HuH-7 (cell line): Measurements from ENCODE around the gene UBE2E3.
"Not testable (repeated sequence)": the region's sequence is repeated elsewhere in the genome, so short reads cannot be mapped to it uniquely, and the experiment has no call there.

Source experiments
- DNase-seq: peaks from one replicate; pipeline ENCODE4 v3.0.0; 2011; ENCODE audit warnings: low spot score

Gene UBE2E3

GRCh38 chr2:181025004-181025403 lies 44.6 kb downstream of the UBE2E3 start:
- no peak for DNase-seq

DNA sequence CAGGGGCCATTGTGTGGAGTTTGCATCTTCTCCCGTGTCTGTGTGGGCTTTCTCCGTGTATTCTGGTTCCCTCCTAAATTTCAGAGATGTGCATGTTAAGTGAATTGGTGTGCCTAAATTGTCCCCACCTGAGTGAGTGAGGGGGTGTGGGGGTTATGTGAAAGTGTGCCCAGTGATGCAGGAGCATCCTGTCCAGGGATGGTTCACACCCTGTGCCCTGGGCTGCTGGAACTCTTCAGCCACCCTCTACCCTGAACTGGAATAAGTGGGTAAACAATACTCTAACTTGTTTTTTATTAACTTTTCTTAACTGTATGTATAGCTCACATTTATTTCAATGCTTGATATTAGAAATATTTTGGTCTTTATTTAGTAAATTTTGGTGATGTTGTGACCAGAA lies 56.0 kb downstream of the UBE2E3 start:
- DNase-seq = no peak

GRCh38 chr2:181036848-181037603 lies 56.6 kb downstream of the UBE2E3 start:
- DNase-seq = no peak

GRCh38 chr2:181037922-181038321 lies 57.5 kb downstream of the UBE2E3 start:
- DNase-seq = no peak

- no peak for DNase-seq
Observed at GRCh38 chr2:181038796-181039195, 58.4 kb downstream of the UBE2E3 start.

- DNase-seq = not testable (repeated sequence)
Observed at GRCh38 chr2:181040839-181041238, 60.4 kb downstream of the UBE2E3 start.

DNA sequence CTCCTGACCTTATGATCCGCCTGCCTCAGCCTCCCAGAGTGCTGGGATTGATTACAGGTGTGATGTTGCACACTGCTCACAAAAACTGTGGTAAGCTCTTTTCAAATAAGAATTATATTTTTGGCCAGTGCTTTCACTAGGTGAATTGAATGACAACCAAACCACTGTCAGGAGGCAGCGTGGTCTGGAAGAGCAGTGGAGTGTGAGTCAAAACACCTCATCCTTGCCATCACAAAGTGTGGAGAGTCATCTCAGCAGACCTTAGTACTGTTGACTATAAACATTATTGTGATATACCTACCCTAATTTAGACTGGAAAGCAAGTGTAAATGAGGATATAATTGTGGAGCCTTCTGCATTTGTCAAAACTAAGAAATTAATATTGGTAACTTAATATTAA lies 61.3 kb downstream of the UBE2E3 start:
- no peak for DNase-seq

DNA sequence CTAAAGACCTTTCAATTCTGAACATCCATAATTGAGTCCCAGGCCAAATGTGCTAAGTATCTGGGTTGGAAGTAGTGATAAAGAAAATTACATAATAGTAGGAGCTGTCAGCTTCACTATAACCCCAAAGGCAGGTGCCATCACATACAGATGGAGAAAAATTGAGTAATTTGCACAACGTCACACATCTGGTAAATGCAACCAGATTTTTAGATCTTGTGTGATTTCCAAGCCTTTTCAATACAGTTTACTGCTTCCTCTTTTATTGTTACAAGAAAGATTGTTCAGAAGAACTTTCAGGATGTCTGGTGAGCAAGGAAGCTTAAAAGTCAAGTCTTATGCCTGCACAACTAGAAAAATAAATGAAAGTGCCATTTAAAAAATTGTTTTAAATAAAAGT lies 62.3 kb downstream of the UBE2E3 start:
- DNase-seq = no peak

DNA sequence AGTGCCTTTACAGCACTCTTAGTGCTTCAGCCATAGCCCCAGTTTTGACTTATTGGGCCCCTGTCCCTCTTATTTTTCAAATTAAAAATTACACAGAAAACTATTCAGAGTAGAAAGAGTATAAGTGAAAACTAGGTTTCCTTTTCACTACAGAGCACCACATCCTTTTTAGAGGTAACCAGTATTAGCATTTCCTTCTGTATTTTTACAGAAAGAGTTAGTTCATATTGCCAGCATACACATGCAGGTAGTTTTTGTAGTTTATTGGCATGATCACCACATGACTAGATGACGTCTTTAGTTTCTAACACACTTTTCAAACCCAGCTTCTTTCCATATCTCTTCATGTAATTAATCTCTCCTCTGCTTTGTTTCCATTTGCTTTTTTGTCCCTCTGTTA lies 66.4 kb downstream of the UBE2E3 start:
- no peak for DNase-seq

- no peak for DNase-seq
Observed at GRCh38 chr2:181047829-181048228, 67.4 kb downstream of the UBE2E3 start.

- no peak for DNase-seq
Observed at GRCh38 chr2:181051861-181052522, 71.6 kb downstream of the UBE2E3 start.

- DNase-seq = no peak
Observed at GRCh38 chr2:181052523-181052891, 72.1 kb downstream of the UBE2E3 start.

GRCh38 chr2:181054256-181054655 lies 73.9 kb downstream of the UBE2E3 start:
- no peak for DNase-seq

DNA sequence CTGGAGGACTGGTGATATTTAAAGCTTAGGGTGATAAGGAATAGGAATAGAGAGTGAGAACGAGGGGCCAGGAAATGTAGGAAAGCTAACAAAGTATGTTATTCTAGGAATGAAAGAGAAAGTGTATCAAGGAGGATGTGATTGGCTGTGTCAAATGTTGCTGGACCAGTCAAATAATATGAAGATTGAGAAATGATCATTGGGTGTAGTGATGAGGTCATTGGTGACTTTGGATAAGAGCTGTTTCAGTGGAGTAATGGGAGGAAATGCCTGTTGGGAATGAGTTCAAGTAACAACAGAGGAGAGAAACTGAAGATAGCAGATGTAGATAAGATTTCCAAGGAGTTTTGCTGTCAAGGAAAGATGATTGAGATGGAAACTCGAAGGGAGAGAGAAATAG lies 74.4 kb downstream of the UBE2E3 start:
- no peak for DNase-seq

DNA sequence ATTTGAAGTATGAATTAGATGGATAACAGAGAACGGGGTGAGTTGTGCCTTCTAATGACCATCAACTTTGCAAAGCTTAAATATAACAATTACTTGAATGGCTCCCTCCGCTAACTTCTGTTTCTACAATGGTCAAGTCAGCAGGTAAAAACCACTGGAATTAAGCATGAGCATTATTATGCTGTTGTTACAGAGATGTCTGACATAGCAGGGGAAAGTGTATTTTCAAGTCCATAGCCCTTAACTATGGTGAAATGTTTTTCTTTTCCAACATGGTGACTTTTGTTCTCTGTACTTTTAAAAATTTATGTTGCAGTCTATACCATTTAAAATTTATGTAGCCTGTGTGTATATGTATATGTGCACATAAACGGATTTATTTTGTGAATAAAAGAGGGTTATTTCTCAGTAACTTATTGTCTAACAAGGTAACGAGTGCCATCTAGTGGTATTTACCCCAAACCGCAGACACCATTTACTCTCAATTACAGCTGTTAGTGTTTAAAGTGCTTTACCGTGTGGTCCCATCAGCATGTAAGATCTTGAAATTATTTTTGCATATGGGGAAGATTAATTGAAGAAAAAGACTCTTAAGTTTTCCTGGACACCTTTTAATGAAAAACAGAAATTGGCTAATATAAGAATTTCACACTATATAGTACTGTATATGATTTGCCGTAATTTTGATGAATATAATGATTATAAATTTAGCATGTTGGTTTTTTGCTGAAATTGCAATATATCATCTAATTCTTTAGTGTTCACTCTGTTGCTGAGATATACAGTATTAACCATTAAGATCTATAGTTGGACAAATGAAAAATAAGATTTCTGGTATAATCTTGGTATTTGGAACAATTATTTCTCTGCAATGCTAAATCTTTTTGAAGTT lies 78.2 kb downstream of the UBE2E3 start:
- peak; percentile 6 for DNase-seq

DNA sequence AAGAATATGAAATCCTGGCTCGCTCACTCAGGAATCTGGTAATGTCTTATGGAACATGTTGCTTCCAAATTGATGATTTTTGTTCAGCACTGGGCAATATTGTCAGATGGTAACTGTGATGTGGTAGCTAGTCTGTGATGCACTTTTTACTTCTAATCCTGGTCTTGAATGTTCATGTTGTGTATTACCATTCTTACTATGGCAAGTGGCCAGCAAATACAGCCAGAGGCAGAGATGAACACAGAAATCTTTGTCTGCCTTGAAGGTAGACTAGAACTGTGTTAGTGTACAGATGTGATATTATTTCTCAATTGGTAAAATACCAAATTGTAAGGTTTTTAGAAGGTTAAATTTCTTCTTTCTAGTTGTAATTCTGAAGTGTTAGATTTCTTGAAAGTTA lies 83.3 kb downstream of the UBE2E3 start:
- no peak for DNase-seq

DNA sequence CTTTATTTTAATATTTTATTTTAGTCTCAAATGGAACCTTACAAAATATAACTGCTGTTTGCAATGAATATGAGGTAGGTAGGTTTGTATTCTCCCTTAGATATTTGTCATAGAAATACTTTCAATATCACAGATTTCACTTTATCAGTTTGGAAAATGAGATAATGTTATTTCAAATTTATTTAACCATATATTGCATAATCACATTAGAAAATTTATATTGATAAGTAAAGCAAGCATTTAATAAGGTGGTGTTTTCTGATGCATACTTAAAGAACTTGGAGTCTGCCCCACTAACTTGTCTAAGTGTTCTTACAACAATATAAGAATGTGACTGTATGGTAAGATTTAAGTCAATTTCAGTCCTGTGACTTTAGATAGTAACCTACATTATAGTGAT lies 85.1 kb downstream of the UBE2E3 start:
- no peak for DNase-seq

DNA sequence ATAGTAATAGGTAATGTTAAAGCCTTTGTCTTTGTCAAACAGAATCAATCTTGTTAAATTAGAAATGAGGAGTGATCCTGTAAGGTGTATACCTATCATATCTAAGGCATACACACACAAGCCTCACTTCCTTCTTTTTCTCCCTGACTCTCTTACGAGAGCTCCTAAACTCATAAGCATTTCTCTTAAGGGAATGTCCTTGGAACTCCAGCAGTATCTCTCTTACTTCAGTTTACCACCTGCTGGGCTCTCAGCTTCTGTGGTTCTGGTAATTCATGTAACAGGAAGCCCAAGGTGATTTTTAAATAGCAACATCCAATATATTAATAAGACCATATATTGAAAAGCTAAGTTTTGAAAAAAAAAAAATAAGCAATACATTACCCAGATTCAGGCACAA lies 85.9 kb downstream of the UBE2E3 start:
- DNase-seq = no peak

DNA sequence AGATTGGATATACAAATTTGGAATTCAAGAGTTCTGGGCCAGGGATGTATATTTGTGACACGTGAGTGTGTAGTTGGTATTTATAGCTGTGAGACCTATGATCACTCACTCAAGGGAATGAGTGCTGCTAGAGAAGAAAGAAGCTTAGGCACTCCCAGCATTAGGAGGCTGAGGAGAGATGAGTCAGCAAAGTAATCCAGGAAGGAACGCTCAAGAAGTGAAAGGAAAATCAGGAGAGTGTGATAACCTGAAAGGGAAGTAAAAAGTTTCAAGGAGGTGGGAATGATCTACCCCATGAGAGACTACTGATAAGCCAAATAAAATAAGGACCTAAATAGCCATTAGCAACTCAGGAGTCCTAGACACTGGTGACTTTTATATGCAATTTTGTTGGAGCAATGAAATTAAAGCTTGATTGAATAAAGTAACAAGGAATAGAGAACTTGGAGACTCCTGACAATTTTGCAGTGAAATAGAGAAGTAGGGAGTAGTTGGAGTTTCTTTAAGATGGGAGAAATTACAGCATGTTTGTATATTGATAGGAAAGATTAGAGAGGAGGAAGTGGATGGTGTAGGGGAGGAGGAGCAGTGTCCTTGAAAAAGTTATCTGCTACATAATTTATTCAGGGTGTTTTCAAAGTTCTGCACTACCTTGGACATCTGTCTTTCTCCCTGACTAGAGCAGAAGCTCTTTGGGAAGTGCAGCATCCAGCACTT lies 89.9 kb downstream of the UBE2E3 start:
- no peak for DNase-seq

DNA sequence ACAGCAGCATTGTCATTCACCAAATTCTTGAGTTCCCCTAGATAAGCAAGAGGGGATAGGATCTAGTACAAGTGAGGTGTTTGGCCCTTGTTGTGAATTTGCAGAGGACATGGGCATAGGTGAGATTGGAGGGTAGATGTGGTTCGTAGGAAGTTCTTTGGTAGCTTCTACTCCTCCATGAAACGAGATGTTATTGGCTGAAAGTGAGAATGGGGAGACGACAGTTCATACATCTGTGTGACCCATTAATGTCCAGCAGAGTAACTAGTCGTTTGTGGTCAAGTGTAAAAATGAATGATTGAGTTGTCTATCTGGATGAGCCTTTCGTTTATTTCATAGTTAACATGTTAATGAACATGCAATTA lies 90.4 kb downstream of the UBE2E3 start:
- no peak for DNase-seq

GRCh38 chr2:181072486-181073235 lies 92.3 kb downstream of the UBE2E3 start:
- DNase-seq = no peak

DNA sequence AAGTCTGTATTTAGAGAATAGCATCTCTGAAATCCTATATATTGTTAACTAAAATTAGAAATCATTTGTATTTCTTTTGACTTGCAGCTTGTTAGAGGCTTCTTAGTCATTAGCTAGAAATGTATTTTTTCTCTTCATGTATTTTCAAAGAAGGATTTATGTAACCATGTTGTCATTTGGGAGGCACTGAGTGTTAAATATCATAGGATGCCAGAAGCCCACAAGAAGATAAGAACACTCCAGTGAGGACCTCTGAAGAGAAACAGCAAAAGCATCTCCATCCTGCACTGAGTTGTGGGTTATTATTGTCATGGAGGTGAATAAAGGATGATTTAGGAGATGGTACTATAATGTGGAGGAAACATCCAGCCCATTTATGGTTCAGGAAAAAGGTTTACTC lies 93.5 kb downstream of the UBE2E3 start:
- DNase-seq = no peak
